Sigmoid colon (tissue), 7 donors: ENCODE measurements around the gene CCDC136. TPM values are rescaled to one million over a fixed set of nuclear protein-coding genes. Genes with fewer than 3 reads are reported as not detected.

Source experiments
- DNase-seq: peaks from one replicate; pipeline ENCODE4 v3.0.0-alpha.2; 2019
- H3K27ac ChIP-seq, 4 donors: fragments of 200-600 bp; sonication (generic); one replicate each; pipeline ENCODE4 v1.5.1; 2016 to 2019; ENCODE audit warnings: mild to moderate bottlenecking in 1 of 4
- H3K27me3 ChIP-seq, 3 donors: fragments of 200-600 bp; sonication (generic); one replicate each; pipeline ENCODE4 v1.5.1; 2019; ENCODE audit warnings: mild to moderate bottlenecking in 1 of 3
- H3K36me3 ChIP-seq, 4 donors: fragments of 200-600 bp; sonication (generic); one replicate each; pipeline ENCODE4 v1.5.1; 2016 to 2019
- H3K4me1 ChIP-seq, 4 donors: fragments of 200-600 bp; sonication (generic); one replicate each; pipeline ENCODE4 v1.5.1; 2017 to 2019
- H3K4me3 ChIP-seq, 4 donors: fragments of 200-600 bp; sonication (generic); one replicate each; pipeline ENCODE4 v1.5.1; 2017 to 2019; ENCODE audit warnings: mild to moderate bottlenecking in 2 of 4, moderate library complexity in 1 of 4
- H3K9me3 ChIP-seq, 4 donors: fragments of 200-600 bp in 3 of 4; sonication (generic) in 3 of 4; one replicate each; pipeline versions ENCODE4 v1.5.1 to v1.6.1; 2013 to 2019
- CTCF ChIP-seq, 4 experiments: fragments of 450-650 bp in 3 of 4; fragments of 200-600 bp in 1 of 4; IDR thresholded peaks; one replicate each; pipeline ENCODE4 v1.5.1; 2016 to 2019; ENCODE audit warnings: antibody characterized with exemption in 4 of 4, mild to moderate bottlenecking in 3 of 4, moderate library complexity in 2 of 4
- EP300 ChIP-seq, 4 donors: sonication (generic); formaldehyde crosslinking; IDR thresholded peaks; one replicate each; pipeline ENCODE4 v1.6.1; 2017; ENCODE audit warnings: antibody characterized with exemption in 4 of 4
- POLR2A ChIP-seq, 2 donors: fragments of 450-650 bp; IDR thresholded peaks; one replicate each; pipeline ENCODE4 v1.6.1; 2016; ENCODE audit warnings: antibody characterized with exemption in 2 of 2, mild to moderate bottlenecking in 2 of 2, moderate library complexity in 2 of 2
- POLR2AphosphoS5 ChIP-seq, 4 donors: sonication (generic); formaldehyde crosslinking; IDR thresholded peaks; one replicate each; pipeline ENCODE4 v1.6.1; 2017; ENCODE audit warnings: antibody characterized with exemption in 4 of 4
- WGBS, 2 donors: extraction: QIAGEN DNeasy Blood & Tissue Kit; methylation state at CpG; one replicate each; pipeline ENCODE4 v1.1.7; 2013; 5-methylcytosine and 5-hydroxymethylcytosine counted together
- intact Hi-C: fragments of 100-400 bp; cut with DNase I; formaldehyde crosslinking; loops from one replicate; pipeline ENCODE4 v1.15.1; 2023
- polyA plus RNA-seq, 3 donors: library from polyadenylated mRNA; stranded (reverse); fragments of 200-250 nt; gene quantifications; one replicate each; pipeline ENCODE4 v1.2.3, GENCODE V29; 2013
- total RNA-seq, 4 donors: library from RNA; depleted of rRNA; stranded (reverse); fragments of >200 nt; gene quantifications; one replicate each; pipeline ENCODE4 v1.1.0, GENCODE V29; 2016
- donor health status: healthy with polysubstance abuse.
- donor health status: Bipolar disorder and iron deficiency.
- donor health status: healthy.

CCDC136 gene
- total and polyA plus RNA-seq, 7 donors, result 2.4 to 53.7 (median 21.7) TPM; not detected in 1

GRCh38 chr7:128845475-128845874, 53.7 kb downstream of the CCDC136 start:
- 86 to 88% methylated on average over 5 of the region's 5 CpGs for WGBS, 2 donors

GRCh38 chr7:128845987-128846386, 54.2 kb downstream of the CCDC136 start:
- Histone ChIP-seq H3K27me3 (no peaks in the 10 kb centered on the region), H3K4me3 (no peak overlapping the region), H3K4me1 (peaks cover 0 to 12% (median 8%) of the 10 kb centered on the region in 4 donors), H3K9me3 (no peaks in the 10 kb centered on the region), H3K36me3 (peaks cover 62 to 100% (median 97%) of the 10 kb centered on the region in 4 donors), H3K27ac (peak overlapping the region in 2 of 4 donors; percentile 37 to 99)
- TF ChIP-seq POLR2AphosphoS5 (IDR thresholded peaks at IDR 0.05), result peak in 1 of 4 donors; percentile 32
- no peak for TF ChIP-seq EP300 (IDR thresholded peaks at IDR 0.05)
- WGBS, 2 donors, result 85 to 91% methylated on average over 19 of the region's 19 CpGs
- intact Hi-C loops, result no loop called here
- no peak for DNase-seq

More at GRCh38 chr7:128845475-128845874, 53.7 kb downstream of the CCDC136 start:
- DNase-seq, result no peak
- TF ChIP-seq POLR2A (IDR thresholded peaks at IDR 0.05) (no peak), POLR2AphosphoS5 (IDR thresholded peaks at IDR 0.05) (no peak), EP300 (IDR thresholded peaks at IDR 0.05) (no peak), CTCF (IDR thresholded peaks at IDR 0.05) (no peak)
- Histone ChIP-seq H3K9me3 (no peaks in the 10 kb centered on the region), H3K4me3 (no peak overlapping the region), H3K27me3 (no peaks in the 10 kb centered on the region), H3K27ac (peak overlapping the region; percentile 14 to 99 (median 64)), H3K36me3 (peaks cover 60 to 100% (median 97%) of the 10 kb centered on the region in 4 donors), H3K4me1 (peaks cover 0 to 17% (median 8%) of the 10 kb centered on the region in 4 donors)
- intact Hi-C loops, result no loop called here

GRCh38 chr7:128846781-128847444, 55.1 kb downstream of the CCDC136 start:
- Histone ChIP-seq H3K4me3 (no peak overlapping the region), H3K27ac (peak overlapping the region in 1 of 4 donors; percentile 99), H3K36me3 (peaks cover 66 to 100% (median 97%) of the 10 kb centered on the region in 4 donors), H3K4me1 (peaks cover 0 to 4% (median 2%) of the 10 kb centered on the region in 4 donors), H3K27me3 (no peaks in the 10 kb centered on the region), H3K9me3 (no peaks in the 10 kb centered on the region)
- intact Hi-C loops, result no loop called here
- WGBS, 2 donors, result 89 to 92% methylated on average over 14 of the region's 14 CpGs
- TF ChIP-seq CTCF (IDR thresholded peaks at IDR 0.05), result no peak
- no peak for TF ChIP-seq EP300 (IDR thresholded peaks at IDR 0.05)
- TF ChIP-seq POLR2AphosphoS5 (IDR thresholded peaks at IDR 0.05), result peak in 1 of 4 donors; percentile 1
- no peak for DNase-seq

- WGBS, 2 donors, result 91 to 95% methylated on average over 17 of the region's 17 CpGs
- Histone ChIP-seq H3K9me3 (no peaks in the 10 kb centered on the region), H3K27ac (peak overlapping the region in 3 of 4 donors; percentile 30 to 60 (median 39)), H3K4me3 (no peak overlapping the region), H3K27me3 (no peaks in the 10 kb centered on the region), H3K4me1 (no peaks in the 10 kb centered on the region), H3K36me3 (peaks cover 74 to 100% (median 97%) of the 10 kb centered on the region in 4 donors)
- intact Hi-C loops, result no loop called here
- DNase-seq, result no peak
- TF ChIP-seq CTCF (IDR thresholded peaks at IDR 0.05) (no peak), POLR2A (IDR thresholded peaks at IDR 0.05) (no peak), EP300 (IDR thresholded peaks at IDR 0.05) (no peak), POLR2AphosphoS5 (IDR thresholded peaks at IDR 0.05) (no peak)
Observed at GRCh38 chr7:128847721-128848211, 56.0 kb downstream of the CCDC136 start.

GRCh38 chr7:128848289-128849155, 56.8 kb downstream of the CCDC136 start:
- DNase-seq, result no peak
- no peak overlapping the region for H3K4me3 ChIP-seq
- peak overlapping the region in 3 of 4 donors; percentile 30 to 60 (median 39) for H3K27ac ChIP-seq
- H3K36me3 ChIP-seq, result peaks cover 78 to 100% (median 98%) of the 10 kb centered on the region in 4 donors
- H3K9me3 ChIP-seq, result no peaks in the 10 kb centered on the region
- H3K27me3 ChIP-seq, result no peaks in the 10 kb centered on the region
- 94 to 96% methylated on average over 31 of the region's 31 CpGs for WGBS, 2 donors
- TF ChIP-seq POLR2AphosphoS5 (IDR thresholded peaks at IDR 0.05) (peak in 1 of 4 donors; percentile 18), POLR2A (IDR thresholded peaks at IDR 0.05) (no peak)
- intact Hi-C loops, result no loop called here
- no peaks in the 10 kb centered on the region for H3K4me1 ChIP-seq
